Measurements from ENCODE around the gene GATM.

DNA sequence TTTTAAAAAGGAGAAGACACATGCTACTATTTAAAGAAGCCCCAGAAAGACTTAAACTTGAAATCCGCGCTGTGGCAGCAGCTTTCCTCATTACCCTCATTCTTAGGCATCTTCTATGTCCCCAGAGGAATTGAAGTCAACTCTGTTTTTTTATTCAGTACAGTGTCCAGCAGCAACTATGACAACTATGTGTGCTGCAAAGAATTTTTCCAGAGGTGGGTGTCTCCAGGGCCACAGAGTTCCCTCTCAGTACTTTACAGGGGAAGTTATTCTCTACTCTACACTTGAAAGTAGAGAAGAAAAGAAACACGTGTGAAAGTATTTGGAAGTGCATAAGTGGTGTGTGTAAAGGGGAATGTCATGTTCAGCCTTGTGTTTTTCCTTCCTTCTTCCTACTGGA is 32.0 kb downstream of the GATM start:
- TF ChIP-seq RAD21 (IDR thresholded peaks at IDR 0.05; ENCODE audit: low read length) (no peak), MAZ (IDR thresholded peaks at IDR 0.05; ENCODE audit: borderline replicate concordance, low read depth, low read length) (no peak), RFX5 (IDR thresholded peaks at IDR 0.05; ENCODE audit: low read depth, low read length) (no peak), SMC3 (IDR thresholded peaks at IDR 0.05; ENCODE audit: low read depth, low read length) (no peak), CHD1 (IDR thresholded peaks at IDR 0.05; ENCODE audit: low read depth, low read length) (no peak), FOS (IDR thresholded peaks at IDR 0.05; ENCODE audit: low read depth, low read length) (no peak)
- TF ChIP-seq, protein P1, sequence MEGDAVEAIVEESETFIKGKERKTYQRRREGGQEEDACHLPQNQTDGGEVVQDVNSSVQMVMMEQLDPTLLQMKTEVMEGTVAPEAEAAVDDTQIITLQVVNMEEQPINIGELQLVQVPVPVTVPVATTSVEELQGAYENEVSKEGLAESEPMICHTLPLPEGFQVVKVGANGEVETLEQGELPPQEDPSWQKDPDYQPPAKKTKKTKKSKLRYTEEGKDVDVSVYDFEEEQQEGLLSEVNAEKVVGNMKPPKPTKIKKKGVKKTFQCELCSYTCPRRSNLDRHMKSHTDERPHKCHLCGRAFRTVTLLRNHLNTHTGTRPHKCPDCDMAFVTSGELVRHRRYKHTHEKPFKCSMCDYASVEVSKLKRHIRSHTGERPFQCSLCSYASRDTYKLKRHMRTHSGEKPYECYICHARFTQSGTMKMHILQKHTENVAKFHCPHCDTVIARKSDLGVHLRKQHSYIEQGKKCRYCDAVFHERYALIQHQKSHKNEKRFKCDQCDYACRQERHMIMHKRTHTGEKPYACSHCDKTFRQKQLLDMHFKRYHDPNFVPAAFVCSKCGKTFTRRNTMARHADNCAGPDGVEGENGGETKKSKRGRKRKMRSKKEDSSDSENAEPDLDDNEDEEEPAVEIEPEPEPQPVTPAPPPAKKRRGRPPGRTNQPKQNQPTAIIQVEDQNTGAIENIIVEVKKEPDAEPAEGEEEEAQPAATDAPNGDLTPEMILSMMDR (conservative IDR thresholded peaks at IDR 0.05; ENCODE audit: low read depth, low read length), result no peak
